Activated CD4-positive, alpha-beta T cell treated with anti-CD3 and anti-CD28 coated beads, Interleukin-2, amount 50 U/mL, for 1 hour (primary cell): Measurements from ENCODE around the gene TMEM191C.
"Not testable (repeated sequence)": the region's sequence is repeated elsewhere in the genome, so short reads cannot be mapped to it uniquely, and the experiment has no call there.

Experiments
- DNase-seq: peaks from one replicate; pipeline ENCODE4 v3.0.0-alpha.2; 2020

Gene TMEM191C

GRCh38 chr22:21446827-21447690, 20.1 kb upstream of the TMEM191C start:
- no peak for DNase-seq

- no peak for DNase-seq
Measured at GRCh38 chr22:21447694-21448402, 19.3 kb upstream of the TMEM191C start.

DNA sequence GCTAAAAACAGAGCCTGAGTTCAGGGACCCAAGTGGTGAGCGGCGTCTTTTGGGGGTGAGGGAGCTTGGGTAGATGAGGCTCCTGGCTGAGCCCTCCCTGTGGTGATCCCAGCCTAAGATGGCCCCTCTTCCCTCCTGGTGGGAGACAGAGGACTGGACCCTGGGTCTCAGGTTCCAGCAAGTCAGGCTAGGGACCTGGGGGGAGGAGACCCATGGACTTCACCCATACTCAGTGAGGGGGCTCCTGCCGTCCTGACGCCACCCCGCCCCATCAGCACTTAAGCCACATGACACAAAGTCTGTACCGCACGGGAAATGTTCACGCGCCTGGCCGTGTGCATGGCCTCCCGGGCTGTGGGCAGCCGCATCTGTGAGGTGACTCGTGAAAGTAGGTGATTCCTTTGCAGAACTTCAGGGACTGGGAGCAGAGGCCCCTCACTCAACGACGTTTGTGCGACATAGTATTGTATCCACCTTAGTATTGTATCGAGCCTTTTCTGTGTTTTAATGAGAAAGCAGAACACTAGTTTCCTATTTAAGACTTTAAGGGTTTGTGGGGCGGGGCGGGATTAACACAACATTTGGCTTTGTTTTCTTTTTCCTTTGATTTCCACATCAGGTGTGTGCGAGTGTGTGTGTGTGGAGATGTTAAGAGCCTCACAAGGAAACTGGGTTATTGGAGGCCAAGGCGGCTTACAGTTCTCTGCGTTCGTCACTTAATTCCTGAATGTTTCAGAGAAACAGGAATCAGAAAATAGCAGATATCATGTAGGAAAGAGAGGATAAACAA, 18.4 kb upstream of the TMEM191C start:
- DNase-seq = no peak

DNA sequence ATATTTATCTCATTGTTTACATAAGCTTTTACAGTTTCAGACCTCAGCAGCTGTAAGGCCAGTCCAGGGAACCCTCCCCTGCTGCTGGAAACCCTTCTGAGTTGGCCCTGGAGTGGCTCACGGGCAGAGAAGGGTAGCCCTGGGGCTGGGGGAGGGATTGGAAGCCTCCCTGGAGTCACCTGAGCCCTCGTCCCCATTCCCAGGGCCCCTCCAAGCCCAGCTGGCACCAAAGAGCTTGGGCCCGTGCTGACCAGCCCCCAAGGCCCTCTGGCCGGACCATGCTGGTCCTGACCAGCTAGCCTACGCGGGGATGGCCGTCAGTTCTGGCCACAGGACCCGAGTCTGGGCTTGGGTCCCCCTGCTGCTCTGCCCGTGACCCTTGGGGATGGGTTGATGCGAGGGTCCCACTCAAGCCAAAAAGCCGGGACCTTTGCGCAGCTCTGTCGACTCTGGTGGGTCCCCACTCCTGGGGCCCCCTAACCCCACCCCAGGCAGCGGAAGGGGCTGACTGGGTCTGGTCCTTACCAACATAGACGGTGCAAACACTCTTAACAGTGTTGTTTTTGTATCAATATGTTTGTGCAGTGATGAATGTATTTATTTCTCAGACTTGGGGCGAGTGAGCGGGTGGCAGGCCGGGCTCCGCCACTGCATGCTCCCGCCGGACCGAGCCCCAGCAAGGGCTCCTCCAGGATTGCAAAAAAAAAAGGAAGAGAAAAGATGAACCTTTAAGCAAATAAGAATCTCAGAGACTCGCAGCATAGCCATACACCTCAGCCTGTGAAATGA, 17.5 kb upstream of the TMEM191C start:
- no peak for DNase-seq

DNA sequence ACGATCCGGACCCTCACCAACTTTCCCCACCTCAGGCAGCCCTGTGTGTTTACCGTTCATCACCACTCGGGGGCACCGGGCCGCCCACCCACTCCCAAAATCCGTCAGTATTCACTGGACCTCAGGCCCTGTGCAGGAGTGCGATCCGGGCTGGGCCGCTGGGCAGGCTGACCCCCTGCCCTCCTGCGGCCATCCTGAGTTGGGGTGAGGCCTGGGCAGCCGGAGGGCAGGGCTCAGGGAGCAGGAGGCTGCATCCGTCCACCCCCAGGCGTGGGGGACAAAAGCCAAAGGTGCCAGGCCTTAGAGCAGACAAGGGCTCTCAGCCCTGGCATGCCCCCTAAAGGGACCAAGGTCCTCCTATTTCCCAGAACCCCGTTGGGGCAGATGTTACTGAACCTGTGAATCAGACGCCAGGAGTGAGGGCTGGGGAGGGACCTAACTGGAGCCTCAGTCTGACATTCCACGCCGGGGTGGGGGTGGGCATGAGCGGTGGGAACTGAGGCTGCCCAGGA, 16.8 kb upstream of the TMEM191C start:
- DNase-seq = no peak

DNA sequence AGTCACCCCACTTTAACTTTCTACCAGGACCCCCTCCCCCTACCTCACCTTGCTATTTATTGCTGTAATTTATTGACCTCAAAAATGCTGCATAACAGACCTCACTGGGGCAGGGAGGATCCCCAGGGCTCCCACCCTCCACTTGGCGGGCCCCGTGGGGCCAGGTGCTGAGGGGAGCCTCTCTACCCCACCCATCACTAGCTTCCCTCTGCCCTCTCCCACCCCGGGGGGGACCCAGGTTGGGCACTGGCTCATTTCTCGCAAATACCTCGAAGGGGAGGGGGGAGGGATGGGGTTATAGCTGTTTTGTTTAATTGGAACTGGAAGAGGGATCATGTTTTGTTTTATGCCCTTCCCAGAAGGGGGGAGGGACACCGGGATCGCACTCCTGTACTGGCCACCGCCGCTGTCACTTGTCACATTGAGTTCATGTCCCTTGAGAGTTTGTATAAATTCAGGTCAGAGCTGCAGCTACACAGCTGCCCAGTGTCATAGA, 16.3 kb upstream of the TMEM191C start:
- DNase-seq = no peak

GRCh38 chr22:21451545-21452520, 15.4 kb upstream of the TMEM191C start:
- no peak for DNase-seq

DNA sequence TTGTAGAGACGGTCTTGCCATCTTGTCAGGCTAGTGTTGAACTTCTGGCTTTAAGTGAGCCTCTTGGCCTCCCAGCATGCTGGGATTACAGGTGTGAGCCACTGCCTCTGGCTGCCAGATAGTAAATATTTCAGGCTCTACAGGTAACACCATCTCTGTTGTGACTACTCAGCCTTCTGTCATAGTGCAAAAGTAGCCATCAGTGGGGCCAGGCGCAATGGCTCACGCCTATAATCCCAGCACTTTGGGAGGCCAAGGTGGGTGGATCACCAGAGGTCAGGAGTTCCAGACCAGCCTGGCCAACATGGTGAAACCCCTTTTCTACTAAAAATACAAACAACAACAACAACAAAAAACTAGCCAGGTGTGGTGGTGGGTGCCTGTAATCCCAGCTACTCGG, 14.5 kb upstream of the TMEM191C start:
- DNase-seq = not testable (repeated sequence)

GRCh38 chr22:21454998-21455333, 12.2 kb upstream of the TMEM191C start:
- not testable (repeated sequence) for DNase-seq

DNA sequence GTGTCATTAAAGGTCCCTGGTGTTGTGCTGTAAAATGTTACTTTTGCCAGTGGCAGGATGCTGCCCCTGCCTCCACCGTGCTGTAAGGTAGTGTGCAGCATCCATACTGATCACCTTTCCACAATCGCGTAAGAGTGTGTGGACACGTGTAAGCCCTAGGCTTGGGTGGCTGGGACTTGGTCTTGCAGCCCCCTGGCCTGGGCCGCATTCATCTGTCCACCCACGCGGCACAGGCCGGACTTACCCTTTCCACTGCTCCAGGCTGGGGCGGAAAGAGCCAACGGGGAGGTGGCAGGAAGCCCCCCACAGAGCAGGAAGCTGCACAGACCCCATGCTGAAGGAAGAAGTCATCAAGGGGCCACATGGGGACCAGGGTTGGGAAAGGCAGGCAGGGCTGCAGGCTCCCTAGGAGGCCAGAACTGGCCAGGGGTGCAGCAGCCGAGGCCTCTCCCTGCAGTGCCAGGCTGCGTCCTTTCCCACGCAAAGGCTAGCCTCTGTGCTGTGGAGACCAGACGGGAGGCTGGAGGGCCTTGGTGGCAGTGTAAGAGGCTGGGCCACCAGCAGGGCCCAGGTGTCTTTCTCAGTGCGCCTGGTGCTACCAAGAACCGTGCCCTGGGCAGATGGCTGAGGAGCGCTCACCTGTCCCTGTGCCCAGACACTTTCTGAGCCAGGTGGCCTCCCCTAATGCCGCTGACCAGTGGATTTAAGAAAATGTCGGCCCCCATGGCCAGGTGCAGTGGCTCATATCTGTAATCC, 11.7 kb upstream of the TMEM191C start:
- no peak for DNase-seq

- DNase-seq = no peak
Measured at GRCh38 chr22:21457023-21457787, 10.0 kb upstream of the TMEM191C start.

DNA sequence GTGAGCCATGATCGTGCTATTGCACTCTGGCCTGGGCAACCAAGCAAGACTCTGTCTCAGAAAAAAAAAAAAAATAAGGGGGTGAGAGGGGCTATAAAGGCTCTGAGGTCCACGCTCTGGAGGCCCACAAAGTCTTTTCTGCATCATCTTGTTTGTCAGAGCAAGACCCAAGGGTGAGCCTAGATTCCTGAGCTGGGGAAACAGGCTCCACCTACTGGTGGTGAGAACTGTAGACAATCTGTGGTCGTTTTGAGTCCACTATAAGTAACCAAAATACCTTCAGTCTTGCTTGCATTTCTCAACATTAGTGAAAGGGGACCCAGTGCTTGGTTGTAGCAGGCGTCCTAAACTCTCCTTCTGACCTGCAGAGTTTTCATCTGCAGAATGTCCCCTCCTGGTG, 4.5 kb upstream of the TMEM191C start:
- not testable (repeated sequence) for DNase-seq

GRCh38 chr22:21468194-21469096, 1.3 kb downstream of the TMEM191C start:
- DNase-seq = peak; percentile 90

GRCh38 chr22:21469097-21469994, 2.2 kb downstream of the TMEM191C start:
- DNase-seq = not testable (repeated sequence)

DNA sequence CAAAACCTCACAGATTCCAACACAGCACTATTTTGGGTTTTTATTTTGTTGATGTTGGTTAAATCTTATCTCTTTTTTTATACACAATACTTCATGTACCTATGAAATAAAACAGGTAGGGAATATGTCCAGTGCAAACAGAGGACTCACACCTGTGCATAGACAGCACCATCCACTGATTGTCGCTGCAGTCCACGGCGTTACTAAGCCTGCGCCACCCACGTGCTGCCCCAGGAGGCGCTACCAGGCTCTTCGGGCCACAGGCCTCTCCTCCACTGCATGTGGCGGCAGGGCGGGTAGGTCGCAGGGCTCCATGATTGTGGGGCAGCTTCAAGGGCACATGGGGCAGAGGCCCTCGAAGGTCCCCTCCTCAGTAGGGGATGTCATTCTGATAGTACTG, 5.8 kb downstream of the TMEM191C start:
- DNase-seq = not testable (repeated sequence)

GRCh38 chr22:21473664-21474063, 6.5 kb downstream of the TMEM191C start:
- DNase-seq = not testable (repeated sequence)

GRCh38 chr22:21484039-21484438, 16.9 kb downstream of the TMEM191C start:
- not testable (repeated sequence) for DNase-seq
